Calu3 (cell line): ENCODE measurements around the gene UTP14C. TPM values are rescaled to one million over a fixed set of nuclear protein-coding genes. Genes with fewer than 3 reads are reported as not detected.

Experiments used
- BruUV-seq: library from RNA; stranded (reverse); fragments of 400-500 nt; replicated peaks from 2 replicates; lab custom pipeline; 2021; lab: Mats Ljungman, UMichigan
- CTCF ChIA-PET: fragments of 300-600 bp; sonication (Branson Sonifier 250); formaldehyde crosslinking; loops from one replicate; lab custom pipeline; 2022; ENCODE audit warnings: antibody characterized with exemption; lab: Charles Lee
- DNase-seq: peaks from one replicate; pipeline ENCODE4 v3.0.0; 2022
- H3K27ac Mint-ChIP-seq: one replicate; pipeline ENCODE4 v1.8.0; 2022; ENCODE audit warnings: mixed read lengths; ENCODE audit not compliant: unreplicated experiment
- H3K27me3 Mint-ChIP-seq: one replicate; pipeline ENCODE4 v1.8.0; 2022; ENCODE audit warnings: mixed read lengths; ENCODE audit not compliant: unreplicated experiment
- H3K36me3 Mint-ChIP-seq: one replicate; pipeline ENCODE4 v1.8.0; 2022; ENCODE audit warnings: mild to moderate bottlenecking, moderate library complexity, mixed read lengths; ENCODE audit not compliant: insufficient read depth, unreplicated experiment
- H3K4me1 Mint-ChIP-seq: one replicate; pipeline ENCODE4 v1.8.0; 2022; ENCODE audit warnings: mild to moderate bottlenecking, low read depth, mixed read lengths; ENCODE audit not compliant: unreplicated experiment
- H3K4me3 Mint-ChIP-seq: one replicate; pipeline ENCODE4 v1.8.0; 2022; ENCODE audit warnings: mild to moderate bottlenecking, low read depth, moderate library complexity, mixed read lengths; ENCODE audit not compliant: unreplicated experiment
- H3K9me3 Mint-ChIP-seq: one replicate; pipeline ENCODE4 v1.8.0; 2022; ENCODE audit warnings: low read depth, mixed read lengths; ENCODE audit not compliant: unreplicated experiment
- intact Hi-C: fragments of 100-400 bp; cut with micrococcal nuclease; formaldehyde crosslinking; loops from one replicate; pipeline ENCODE4 v1.10.0; 2022; ENCODE audit not compliant: unreplicated experiment
- total RNA-seq: library from RNA; stranded (reverse); gene quantifications from 2 replicates; pipeline ENCODE4 v1.2.3, GENCODE V29; 2022
- TF ChIP-seq, protein P1 (sequence below): fragments of 200-600 bp; IDR thresholded peaks from one replicate; pipeline ENCODE4 v1.8.0; 2022; ENCODE audit warnings: antibody characterized with exemption; ENCODE audit not compliant: unreplicated experiment

Gene UTP14C
- total RNA-seq, 1 experiment from 2014 or later, result 12.4 TPM

DNA sequence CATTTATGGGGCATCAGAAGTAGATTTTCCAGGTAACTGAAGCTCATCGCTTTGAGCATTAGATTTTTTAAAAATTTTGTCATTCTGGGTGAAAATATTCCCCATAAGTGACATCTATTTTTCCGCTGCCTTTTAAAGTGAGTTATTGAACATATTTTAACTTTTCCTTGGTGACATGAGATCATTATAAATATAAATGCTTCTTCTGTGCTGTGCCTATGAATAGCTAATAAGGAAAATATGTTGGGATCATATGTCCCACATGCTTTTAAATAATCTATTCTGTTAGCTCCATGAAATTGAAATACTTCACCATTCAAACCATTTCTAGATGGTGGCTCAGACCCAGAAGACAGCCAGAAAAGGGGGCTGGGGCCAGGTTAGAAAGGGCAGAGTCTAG lies 27.3 kb upstream of the UTP14C start:
- CTCF ChIA-PET, result no interaction called here
- TF ChIP-seq, protein P1, sequence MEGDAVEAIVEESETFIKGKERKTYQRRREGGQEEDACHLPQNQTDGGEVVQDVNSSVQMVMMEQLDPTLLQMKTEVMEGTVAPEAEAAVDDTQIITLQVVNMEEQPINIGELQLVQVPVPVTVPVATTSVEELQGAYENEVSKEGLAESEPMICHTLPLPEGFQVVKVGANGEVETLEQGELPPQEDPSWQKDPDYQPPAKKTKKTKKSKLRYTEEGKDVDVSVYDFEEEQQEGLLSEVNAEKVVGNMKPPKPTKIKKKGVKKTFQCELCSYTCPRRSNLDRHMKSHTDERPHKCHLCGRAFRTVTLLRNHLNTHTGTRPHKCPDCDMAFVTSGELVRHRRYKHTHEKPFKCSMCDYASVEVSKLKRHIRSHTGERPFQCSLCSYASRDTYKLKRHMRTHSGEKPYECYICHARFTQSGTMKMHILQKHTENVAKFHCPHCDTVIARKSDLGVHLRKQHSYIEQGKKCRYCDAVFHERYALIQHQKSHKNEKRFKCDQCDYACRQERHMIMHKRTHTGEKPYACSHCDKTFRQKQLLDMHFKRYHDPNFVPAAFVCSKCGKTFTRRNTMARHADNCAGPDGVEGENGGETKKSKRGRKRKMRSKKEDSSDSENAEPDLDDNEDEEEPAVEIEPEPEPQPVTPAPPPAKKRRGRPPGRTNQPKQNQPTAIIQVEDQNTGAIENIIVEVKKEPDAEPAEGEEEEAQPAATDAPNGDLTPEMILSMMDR, result no peak
- no peaks in the 10 kb centered on the region for H3K9me3 Mint-ChIP-seq
- no peak overlapping the region for H3K27ac Mint-ChIP-seq
- no peak overlapping the region for H3K4me3 Mint-ChIP-seq
- no peaks in the 10 kb centered on the region for H3K36me3 Mint-ChIP-seq
- no TSS peak for BruUV-seq
- peaks cover 29% of the 10 kb centered on the region for H3K27me3 Mint-ChIP-seq
- H3K4me1 Mint-ChIP-seq, result peaks cover 34% of the 10 kb centered on the region
- intact Hi-C loops, result no loop called here
- no peak for DNase-seq

DNA sequence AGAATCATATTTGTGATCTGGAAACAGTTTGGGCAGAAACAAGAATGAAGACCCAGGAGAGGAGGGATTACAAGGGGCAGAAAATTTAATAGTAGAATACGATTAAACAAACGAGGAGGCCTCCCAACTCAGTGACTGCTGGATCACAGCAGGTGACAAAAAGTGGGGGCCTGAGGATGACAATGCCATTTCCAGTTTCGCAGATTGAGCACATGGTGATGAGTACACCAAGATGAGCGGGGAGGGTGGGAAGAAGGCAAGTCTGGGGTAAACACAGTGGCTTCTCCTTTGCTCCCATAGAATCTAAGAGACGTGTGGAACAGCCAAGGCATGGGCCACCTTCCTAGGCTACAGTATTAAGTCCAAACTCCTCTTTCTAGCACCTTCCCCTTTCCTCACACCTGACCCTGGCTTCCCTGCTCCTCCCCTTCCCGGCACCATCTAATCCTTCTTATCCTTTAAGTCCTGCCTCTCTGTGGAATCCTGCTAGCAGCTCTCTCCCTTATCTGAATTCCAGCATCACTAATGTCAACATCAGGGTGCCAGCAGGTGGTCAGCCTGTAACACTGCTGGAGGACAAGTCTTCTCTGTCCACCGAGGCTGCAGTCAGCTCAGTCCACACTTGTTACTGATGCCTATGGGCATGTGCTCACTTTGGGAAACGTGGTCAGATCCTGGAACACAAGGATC lies 26.7 kb upstream of the UTP14C start:
- CTCF ChIA-PET, result no interaction called here

GRCh38 chr13:51998723-51999509 lies 25.6 kb upstream of the UTP14C start:
- Mint-ChIP-seq H3K4me1 (peaks cover 34% of the 10 kb centered on the region), H3K4me3 (no peak overlapping the region), H3K36me3 (no peaks in the 10 kb centered on the region), H3K27ac (no peak overlapping the region), H3K27me3 (peaks cover 29% of the 10 kb centered on the region), H3K9me3 (no peaks in the 10 kb centered on the region)
- intact Hi-C loops, result no loop called here
- BruUV-seq, result no TSS peak
- CTCF ChIA-PET, result interaction anchor here (1.3 kb wide), 1 partner anchor 129 kb away, joined by 3 read pairs; no protein-coding TSS in a partner anchor
- TF ChIP-seq, protein P1, result no peak
- DNase-seq, result no peak

More for the DNA sequence above, 26.7 kb upstream of the UTP14C start:
- BruUV-seq, result no TSS peak
- peak; percentile 6 for DNase-seq
- Mint-ChIP-seq H3K36me3 (no peaks in the 10 kb centered on the region), H3K4me3 (no peak overlapping the region), H3K27me3 (peaks cover 29% of the 10 kb centered on the region), H3K4me1 (peaks cover 34% of the 10 kb centered on the region), H3K27ac (no peak overlapping the region), H3K9me3 (no peaks in the 10 kb centered on the region)
- TF ChIP-seq, protein P1, result no peak
- intact Hi-C loops, result no loop called here

GRCh38 chr13:51999510-51999911 lies 25.0 kb upstream of the UTP14C start:
- CTCF ChIA-PET, result interaction anchor here (1.3 kb wide), 2 partner anchors 128 to 129 kb away, joined by 3 to 4 read pairs; partner anchors contain the start of gene NEK5
- H3K27ac Mint-ChIP-seq, result no peak overlapping the region
- no TSS peak for BruUV-seq
- no peaks in the 10 kb centered on the region for H3K36me3 Mint-ChIP-seq
- H3K4me1 Mint-ChIP-seq, result peaks cover 34% of the 10 kb centered on the region
- TF ChIP-seq, protein P1, result no peak
- H3K9me3 Mint-ChIP-seq, result no peaks in the 10 kb centered on the region
- H3K4me3 Mint-ChIP-seq, result no peak overlapping the region
- intact Hi-C loops, result no loop called here
- no peak for DNase-seq
- peaks cover 29% of the 10 kb centered on the region for H3K27me3 Mint-ChIP-seq
